ENCODE data around the gene CCN5.

Gene CCN5

GRCh38 chr20:44739942-44740341, 24.8 kb downstream of the CCN5 start:
- no peak for DNase-seq

DNA sequence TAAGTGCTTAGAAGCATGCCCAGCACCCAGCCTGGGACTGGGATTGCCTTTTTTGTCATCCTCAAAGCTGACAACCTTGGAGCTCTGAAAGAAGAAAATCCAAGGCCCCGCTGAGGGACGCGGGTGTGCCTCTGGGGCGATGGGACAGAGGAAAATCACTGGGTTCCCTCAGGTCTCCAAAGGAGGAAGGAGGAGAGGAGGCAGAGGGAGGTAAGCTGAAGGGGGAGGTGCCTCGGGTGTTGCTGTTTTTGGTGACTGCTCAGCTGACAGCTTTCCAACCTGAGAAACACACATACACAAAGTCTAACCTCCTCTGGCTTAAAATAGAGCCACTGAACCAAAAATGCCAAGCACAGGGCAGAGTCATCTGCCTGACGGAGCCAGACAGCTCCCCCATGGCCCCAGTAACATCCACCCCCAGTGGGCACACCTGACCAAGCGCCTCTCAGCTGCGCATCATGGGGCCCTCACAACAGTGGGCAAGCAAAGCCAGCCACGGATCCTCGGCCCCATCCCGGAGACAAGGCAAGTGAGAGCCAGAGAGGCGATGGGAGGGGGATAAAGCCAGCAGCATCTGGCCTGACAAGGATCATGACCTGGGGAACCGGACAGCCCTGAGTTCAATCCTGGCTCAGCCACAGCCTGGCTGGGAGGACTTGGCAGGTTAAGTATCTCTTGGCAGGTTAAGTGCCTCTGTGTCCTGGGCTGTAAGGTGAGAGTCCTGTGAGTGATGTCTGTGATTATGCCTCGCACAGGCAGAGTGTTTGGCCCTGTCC, 27.3 kb downstream of the CCN5 start:
- DNase-seq: no peak

DNA sequence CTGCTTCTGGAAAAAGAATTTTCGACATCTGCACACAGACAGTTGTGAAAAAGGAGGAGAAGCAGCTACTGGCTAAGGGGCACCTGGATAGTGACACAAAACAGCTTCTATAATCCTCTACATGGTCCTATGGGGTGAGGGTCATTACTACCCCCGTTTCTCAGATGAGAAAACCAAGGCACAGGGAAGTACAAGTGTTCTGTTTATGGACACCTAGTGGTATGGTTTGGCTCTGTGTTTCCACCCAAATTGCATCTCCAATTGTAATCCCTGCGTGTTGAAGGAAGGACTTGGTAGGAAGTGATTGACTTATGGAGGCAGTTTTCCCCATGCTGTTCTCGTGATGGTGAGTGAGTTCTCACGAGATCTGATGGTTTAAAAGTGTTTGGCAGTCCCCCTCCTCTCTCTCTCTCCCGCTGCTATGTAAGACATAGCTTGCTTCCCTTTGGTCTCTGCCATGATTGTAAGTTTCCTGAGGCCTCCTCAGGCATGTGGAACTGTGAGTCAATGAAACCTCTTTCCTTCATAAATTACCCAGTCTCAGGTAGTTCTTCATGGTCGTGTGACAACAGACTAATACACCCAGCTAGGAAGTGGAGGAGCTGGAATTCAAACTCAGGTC, 28.0 kb downstream of the CCN5 start:
- no peak for DNase-seq

DNA sequence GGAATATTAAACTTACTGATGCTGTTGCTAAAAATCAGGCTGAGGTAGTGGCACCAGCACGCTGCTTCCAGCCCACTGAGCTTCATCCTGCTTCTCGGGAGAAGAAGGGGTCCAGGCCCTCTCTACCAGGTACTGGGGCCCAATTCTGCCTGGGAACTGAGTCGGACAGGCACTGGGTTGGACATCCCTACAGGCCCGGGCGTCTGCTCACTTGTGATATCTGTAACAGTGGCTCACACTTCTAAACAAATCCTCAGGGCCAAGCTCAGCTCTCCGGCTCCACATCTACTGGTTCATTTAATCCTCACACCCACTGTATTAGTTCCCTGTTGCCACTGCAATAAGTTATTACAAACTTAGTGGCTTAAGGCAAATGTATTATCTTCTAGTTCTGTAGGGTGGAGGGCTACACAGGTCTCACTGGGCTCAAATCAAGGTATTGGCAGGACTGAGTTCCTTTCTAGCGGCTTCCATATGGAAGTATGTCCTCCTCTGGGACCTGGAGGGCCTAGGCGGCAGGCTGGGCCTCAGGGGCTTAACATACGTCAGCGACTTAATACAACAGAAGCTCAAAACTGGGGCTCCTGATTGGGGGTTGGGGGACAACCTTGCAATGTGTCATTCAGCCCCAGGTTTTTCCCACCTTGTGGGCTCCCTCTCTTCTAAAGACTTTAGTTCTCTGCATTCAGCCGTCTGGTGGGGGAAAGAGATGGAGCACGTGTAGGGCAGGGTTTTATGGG, 28.9 kb downstream of the CCN5 start:
- DNase-seq: no peak

GRCh38 chr20:44745122-44745597, 30.0 kb downstream of the CCN5 start:
- DNase-seq: no peak

DNA sequence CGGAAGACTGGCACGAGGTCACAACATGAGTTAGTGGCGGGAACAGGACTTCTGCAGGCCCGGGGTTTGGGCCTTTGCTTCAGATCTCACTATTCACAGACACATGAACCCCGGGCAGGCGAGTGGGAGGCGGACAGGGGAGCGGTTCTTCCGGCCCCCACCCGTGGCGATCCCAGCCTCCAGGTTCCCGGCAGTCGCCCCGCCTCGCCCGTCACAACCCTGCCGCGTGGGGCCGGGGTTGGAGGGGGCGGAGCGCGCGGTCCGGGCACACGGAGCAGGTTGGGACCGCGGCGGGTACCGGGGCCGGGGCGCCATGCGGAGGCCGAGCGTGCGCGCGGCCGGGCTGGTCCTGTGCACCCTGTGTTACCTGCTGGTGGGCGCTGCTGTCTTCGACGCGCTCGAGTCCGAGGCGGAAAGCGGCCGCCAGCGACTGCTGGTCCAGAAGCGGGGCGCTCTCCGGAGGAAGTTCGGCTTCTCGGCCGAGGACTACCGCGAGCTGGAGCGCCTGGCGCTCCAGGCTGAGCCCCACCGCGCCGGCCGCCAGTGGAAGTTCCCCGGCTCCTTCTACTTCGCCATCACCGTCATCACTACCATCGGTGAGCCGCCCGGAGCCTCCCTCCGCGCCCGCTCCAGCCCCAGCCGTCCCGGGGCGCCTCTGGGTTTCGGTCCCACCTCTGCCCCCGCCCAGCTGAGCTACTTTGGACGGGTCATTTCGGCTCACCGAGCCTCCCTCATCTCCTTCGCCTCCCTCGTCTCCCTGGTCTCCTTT, 30.6 kb downstream of the CCN5 start, which contains the start of gene KCNK15:
Gene KCNK15 (plus strand): TSS at position 268 of the 769 bp plus-strand sequence. CDS start 46 bp downstream, at position 314.
- DNase-seq: peak; percentile 67

DNA sequence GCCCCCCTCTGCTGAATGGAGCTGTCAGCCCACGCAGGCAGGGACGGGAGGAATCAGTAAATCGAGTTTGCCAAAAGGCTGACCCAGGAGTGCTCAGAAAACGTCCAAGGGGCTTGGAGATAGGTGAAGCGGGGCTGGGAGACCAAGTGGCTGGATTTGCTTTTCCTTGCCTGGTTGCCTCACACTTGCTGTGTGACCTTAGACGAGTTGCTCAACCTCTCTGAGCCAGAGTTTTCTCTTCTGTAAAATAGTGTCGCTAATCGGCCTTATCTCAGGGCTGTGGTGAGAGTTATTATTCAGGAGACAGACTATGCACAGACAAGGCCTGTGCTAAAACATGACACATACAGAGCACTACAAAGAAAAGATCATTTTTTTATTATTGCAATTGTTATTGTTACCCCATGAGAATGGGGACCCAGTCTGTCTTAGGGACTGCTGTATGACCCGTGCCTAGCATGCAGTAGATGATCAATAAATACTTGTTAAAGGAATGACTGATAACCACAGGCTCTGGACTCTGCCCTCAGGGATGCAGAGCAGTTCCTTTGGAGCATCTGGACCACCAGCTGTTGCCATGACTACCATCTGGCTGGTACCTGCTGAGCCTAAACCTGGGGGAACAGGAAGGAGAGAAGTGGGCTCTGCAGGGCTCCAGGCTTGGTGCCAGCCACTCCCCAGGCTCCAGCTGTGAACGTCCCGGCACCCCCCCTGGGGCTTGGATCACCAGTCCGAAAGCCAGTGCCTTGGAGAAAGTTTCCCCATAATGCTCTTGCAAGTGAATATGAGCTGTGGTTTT, 31.4 kb downstream of the CCN5 start:
- DNase-seq: no peak

DNA sequence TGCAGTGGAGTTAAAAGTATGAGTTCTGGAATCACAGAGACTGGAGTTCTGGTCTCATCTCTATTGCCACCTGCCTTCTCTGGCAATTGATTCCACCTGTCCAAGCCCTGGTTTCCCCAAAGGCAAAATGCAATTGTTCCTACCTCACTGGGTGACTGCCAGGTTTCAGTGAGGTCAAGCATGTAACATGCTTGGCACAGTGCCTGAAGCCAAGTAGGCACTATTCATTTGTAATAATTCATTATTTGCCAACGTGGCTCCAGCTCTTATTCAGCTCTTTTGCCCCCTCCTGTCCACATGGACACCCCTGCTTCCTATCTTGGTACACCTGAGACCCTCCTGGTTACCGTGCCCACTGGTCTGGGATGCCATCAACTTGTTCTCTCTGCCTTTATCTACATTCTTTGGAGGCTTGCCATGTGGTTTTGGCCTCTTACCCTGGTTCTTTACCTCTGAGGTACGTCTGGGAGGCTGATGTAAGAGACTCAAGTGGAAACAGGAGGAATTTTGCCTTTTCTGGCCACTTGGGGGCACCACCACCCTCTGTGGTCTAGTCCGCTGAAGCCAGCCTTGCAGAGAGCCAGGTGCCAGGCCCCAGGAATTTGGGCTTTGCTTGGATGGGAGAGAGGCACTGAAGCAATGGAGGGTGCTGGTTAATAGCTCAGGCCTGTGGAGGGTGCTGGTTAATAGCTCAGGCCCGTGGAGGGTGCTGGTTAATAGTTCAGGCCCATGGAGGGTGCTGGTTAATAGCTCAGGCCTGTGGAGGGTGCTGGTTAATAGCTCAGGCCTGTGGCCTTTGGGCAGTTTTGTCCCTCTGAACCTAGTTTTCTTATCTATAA, 32.2 kb downstream of the CCN5 start:
- DNase-seq: peak; percentile 60

- no peak for DNase-seq
Measured at GRCh38 chr20:44748005-44748370, 32.8 kb downstream of the CCN5 start.

- DNase-seq: no peak
Measured at GRCh38 chr20:44750081-44750805, 35.1 kb downstream of the CCN5 start.

DNA sequence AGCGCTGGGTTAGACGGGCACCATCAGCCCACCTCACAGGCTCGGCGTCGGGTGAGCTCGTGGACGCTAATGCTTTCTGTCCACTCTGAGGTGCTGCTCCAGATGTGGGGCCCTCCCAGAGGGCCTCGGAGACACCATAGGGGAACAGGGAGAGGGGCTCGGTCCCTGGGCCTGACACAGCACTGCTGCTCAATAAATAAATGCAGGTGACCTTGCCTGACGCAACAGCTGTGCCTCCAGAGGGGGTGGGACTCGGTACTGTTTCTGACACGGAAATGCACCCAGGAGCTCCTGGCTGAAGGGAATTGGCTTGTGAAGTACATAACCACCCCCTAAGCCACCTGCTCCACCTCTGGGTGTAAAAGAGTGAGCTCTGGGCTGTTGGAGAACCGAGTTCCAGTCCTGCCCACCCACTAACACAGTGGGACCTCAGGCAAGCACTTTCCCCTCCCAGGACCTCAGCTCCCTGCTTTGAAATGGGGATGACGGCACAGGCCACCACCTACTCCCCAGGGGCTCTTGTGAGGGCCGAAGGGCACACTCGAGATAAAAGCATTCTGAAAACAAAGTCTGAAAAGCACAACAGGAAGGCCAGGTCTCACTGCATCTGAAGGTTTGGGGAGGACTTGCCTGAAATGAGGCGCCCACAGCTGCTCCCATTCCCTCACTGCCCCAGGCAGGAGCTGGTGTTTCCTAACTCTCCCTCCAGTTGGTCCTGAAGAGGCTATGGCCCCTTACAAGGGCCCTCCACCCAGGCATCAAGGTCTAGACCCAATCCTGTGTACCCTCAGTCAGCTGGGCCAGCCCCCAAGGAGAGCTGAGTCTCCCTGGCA, 37.1 kb downstream of the CCN5 start:
- DNase-seq: no peak

DNA sequence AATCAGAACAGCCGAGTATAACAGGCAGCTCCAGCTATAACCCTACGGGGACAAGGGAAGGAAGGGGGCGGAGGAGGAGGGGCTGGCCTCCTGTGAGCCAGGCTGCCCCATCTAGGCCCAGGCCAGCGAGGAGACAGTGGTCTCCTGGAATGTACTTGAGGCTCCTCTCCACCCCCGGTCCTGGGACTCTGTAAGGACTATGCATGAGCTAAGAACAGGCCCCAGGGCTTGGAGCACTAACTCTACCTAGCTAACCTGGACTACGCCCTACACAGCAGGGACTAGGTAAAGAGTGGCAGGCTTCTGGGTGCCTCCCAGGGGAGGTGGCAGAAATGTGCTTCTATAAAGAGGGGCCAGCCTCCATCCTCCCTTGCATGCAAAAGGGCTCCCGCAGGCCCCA, 39.4 kb downstream of the CCN5 start:
- DNase-seq: no peak

DNA sequence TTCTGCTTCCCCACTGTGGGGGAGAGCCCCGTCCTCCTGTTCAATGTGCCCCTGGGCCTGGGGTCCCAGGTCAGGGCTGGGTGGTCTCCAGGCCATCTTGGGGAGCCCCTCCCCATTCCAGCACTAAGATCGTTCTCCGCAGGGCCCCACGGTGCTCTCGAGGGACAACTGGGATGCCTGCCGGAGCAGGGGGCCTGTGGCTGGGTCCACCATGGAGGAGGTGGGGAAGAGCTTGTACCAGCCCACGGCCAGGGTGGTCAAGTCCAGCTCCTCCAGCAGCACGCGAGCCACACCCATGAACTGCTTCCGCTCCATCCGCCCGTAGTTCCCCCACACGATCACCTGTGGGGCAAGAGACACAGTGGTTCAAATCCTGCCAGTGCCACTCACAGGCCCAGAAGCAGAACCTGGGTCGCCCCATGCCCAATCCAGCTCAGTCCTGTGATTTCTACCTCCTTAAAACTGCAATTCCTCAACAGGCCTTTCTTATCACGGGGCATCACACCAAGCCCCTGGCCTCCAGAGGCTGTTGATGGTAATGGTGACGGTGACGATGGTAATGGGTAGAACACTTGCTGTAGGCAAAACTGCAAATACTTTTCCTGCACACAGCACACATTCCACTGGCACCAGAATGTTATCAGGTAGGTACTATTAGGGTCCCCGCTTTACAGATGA, 41.0 kb downstream of the CCN5 start:
- no peak for DNase-seq

DNA sequence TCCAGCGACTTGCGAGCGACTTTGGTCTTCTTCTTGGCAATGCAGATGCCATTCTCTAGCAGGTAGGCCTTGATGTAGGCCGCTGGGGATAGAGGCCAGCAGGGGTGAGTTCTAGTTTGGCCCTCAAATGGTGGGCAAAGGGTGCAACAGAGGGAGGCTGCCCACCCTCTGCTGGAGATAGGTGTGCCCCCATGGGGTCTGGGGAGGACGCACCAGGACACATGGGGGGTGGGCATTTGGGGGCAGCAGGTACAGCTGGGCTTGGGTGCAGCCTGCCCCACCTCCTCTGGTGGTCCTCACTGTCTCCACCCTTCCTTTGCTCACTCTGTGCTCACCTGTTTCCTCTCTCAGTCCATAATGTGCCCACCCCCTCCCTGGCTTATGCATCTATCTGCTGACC, 41.8 kb downstream of the CCN5 start:
- no peak for DNase-seq

GRCh38 chr20:44758247-44759101, 43.3 kb downstream of the CCN5 start:
- no peak for DNase-seq

- no peak for DNase-seq
Measured at GRCh38 chr20:44759595-44759994, 44.4 kb downstream of the CCN5 start.

DNA sequence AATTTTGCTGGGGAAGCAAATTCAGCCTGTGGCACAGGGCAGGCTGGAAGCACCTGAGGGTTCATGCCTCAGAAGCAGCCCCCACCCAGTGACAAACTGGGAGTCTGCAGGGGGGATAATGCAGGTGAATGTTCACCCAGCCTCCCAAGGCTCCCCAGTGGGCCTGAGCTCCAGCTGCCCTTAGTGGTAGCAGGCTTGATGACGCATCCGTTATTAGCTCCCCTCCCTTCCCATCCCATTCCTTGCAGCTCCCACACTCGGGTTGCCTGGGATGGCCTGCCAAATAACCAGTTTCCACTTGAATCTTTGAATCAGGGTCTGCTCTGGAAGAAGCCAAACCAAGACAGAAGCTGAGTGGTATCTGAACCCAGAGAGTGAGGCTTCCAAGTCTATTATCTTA, 46.3 kb downstream of the CCN5 start:
- no peak for DNase-seq
